ENCODE data around the gene MSH5. TPM values are rescaled to one million over a fixed set of nuclear protein-coding genes. Genes with fewer than 3 reads are reported as not detected.
A peak's percentile ranks its signal among the peaks of the same experiment; 100 is the strongest.

The MSH5 gene
- total and polyA plus RNA-seq, 2 of the 13 experiments (the other 11 are each of a cell fraction or from before 2014, with no cell fraction given) = 10.2 to 38.7 TPM

GRCh38 chr6:31764198-31764597 is 24.4 kb downstream of the MSH5 start:
- 94% methylated on average over 4 of the region's 4 CpGs for WGBS (ENCODE audit: low lambda C conversion rate)
- DNase-seq (ENCODE audit: low spot score) (no peak), FAIRE-seq (no peak), ATAC-seq (no peak)
- no peak for TF ChIP-seq ZNF629 (CRISPR knock-in tag; conservative IDR thresholded peaks at IDR 0.05)
- no peak for TF ChIP-seq RBM22 (optimal IDR thresholded peaks at IDR 0.05; ENCODE audit: low read length)
- no peak for TF ChIP-seq FOXK2 (IDR thresholded peaks at IDR 0.05)
- no peak for TF ChIP-seq IRF9 (CRISPR knock-in tag; IDR thresholded peaks at IDR 0.05; ENCODE audit: borderline replicate concordance)
- H3K79me2 ChIP-seq (ENCODE audit: insufficient read depth, low read length) = no peaks in the 10 kb centered on the region
- H3K9ac ChIP-seq (ENCODE audit: insufficient read depth, low read depth, low read length) = no peak overlapping the region
- POLR2A ChIA-PET = interaction anchor here (1.6 kb wide), 1 partner anchor 27 kb away, joined by 10 read pairs; the partner anchor contains the start of gene CLIC1
- H3K4me1 ChIP-seq (ENCODE audit: insufficient read depth, low read length) = peaks cover 47% of the 10 kb centered on the region
- BruUV-seq (replicated peaks) = no TSS peak
- no peaks in the 10 kb centered on the region for H3K9me3 ChIP-seq (ENCODE audit: low read length)
- in situ Hi-C loops (cut with HindIII; ENCODE audit: extremely low pct_ligation_motif_present, low pct_unique_long_range_greater_than_20kb) = no loop called here
- peaks cover 0 to 2% of the 10 kb centered on the region in 2 experiments; a peak in 3 of 5 replicates for H3K36me3 ChIP-seq (replicated peaks in 1 of 2; ENCODE audit: control insufficient read depth in 1 of 2, insufficient read depth in 2 of 2, low read length in 2 of 2)
- no peaks in the 10 kb centered on the region for H4K20me1 ChIP-seq (ENCODE audit: insufficient read depth, low read length)
- no peak overlapping the region for H3K4me2 ChIP-seq (ENCODE audit: low read depth, low read length)
- no peak overlapping the region for H3K4me3 ChIP-seq (replicated peaks in 1 of 3; ENCODE audit: insufficient read depth in 1 of 3, low read depth in 2 of 3, low read length in 3 of 3)
- H3K27me3 ChIP-seq (ENCODE audit: control insufficient read depth in 1 of 2, insufficient read depth in 2 of 2, low read length in 2 of 2) = no peaks in the 10 kb centered on the region
- no peak overlapping the region for H3K27ac ChIP-seq (ENCODE audit: extremely low read length, insufficient read depth, low read length)
- intact Hi-C loops (cut with micrococcal nuclease; ENCODE audit: unreplicated experiment) = no loop called here
- H2AFZ ChIP-seq (ENCODE audit: low read length) = no peak overlapping the region
- CTCF ChIA-PET (ENCODE audit: low intra/inter-chr PET ratio, low total read pairs) = no interaction called here

- ATAC-seq = no peak
- BruUV-seq (replicated peaks) = no TSS peak
- intact Hi-C loops (cut with micrococcal nuclease; ENCODE audit: unreplicated experiment) = no loop called here
- TF ChIP-seq GATA4 (IDR thresholded peaks at IDR 0.05; ENCODE audit: borderline replicate concordance, low read depth) = no peak
- no peak for TF ChIP-seq ZNF609 (CRISPR knock-in tag; IDR thresholded peaks at IDR 0.05; ENCODE audit: borderline replicate concordance)
- no peak for TF ChIP-seq CERS6 (CRISPR knock-in tag; IDR thresholded peaks at IDR 0.05)
- no peak for TF ChIP-seq RBM39 (IDR thresholded peaks at IDR 0.05; ENCODE audit: low read depth, low read length, poor library complexity, severe bottlenecking)
- TF ChIP-seq NR2F2 (IDR thresholded peaks at IDR 0.05; ENCODE audit: borderline replicate concordance, low read depth) = no peak
- no peak for TF ChIP-seq ZNF143 (CRISPR knock-in tag; IDR thresholded peaks at IDR 0.05)
- no peak for TF ChIP-seq ZNF614 (CRISPR knock-in tag; IDR thresholded peaks at IDR 0.05; ENCODE audit: borderline replicate concordance)
- TF ChIP-seq HMG20B (CRISPR knock-in tag; conservative IDR thresholded peaks at IDR 0.05) = no peak
Observed at GRCh38 chr6:31765559-31765909, 25.7 kb downstream of the MSH5 start.

More at GRCh38 chr6:31765559-31765909, 25.7 kb downstream of the MSH5 start:
- in situ Hi-C loops (cut with HindIII; ENCODE audit: extremely low pct_ligation_motif_present, low pct_unique_long_range_greater_than_20kb) = loop anchor here (5.0 kb wide), 2 partner anchors 33 to 83 kb away; partner anchors contain the start of gene LY6G5C
- ChIA-PET POLR2A (interaction anchor here (0.9 to 2.3 kb wide), 23 partner anchors 10 to 156 kb away, joined by 3 to 172 read pairs (median 7); partner anchors contain the start of genes ABHD16A, APOM, BAG6 and CLIC1), CTCF (ENCODE audit: low intra/inter-chr PET ratio, low total read pairs) (no interaction called here)
- H2AFZ ChIP-seq (ENCODE audit: low read length) = no peak overlapping the region
- H3K36me3 ChIP-seq (replicated peaks in 1 of 2; ENCODE audit: control insufficient read depth in 1 of 2, insufficient read depth in 2 of 2, low read length in 2 of 2) = peaks cover 0 to 1% of the 10 kb centered on the region in 2 experiments; a peak in 2 of 5 replicates
- peaks cover 57% of the 10 kb centered on the region for H3K4me1 ChIP-seq (ENCODE audit: insufficient read depth, low read length)
- no peaks in the 10 kb centered on the region for H3K9me3 ChIP-seq (ENCODE audit: low read length)
- H3K4me3 ChIP-seq (replicated peaks in 1 of 3; ENCODE audit: insufficient read depth in 1 of 3, low read depth in 2 of 3, low read length in 3 of 3) = peak overlapping the region; percentile 46 to 74 (median 56); a peak in 4 of 6 replicates
- FAIRE-seq = no peak
- peak overlapping the region; percentile 66 for H3K9ac ChIP-seq (ENCODE audit: insufficient read depth, low read depth, low read length)
- no peaks in the 10 kb centered on the region for H3K79me2 ChIP-seq (ENCODE audit: insufficient read depth, low read length)
- no peaks in the 10 kb centered on the region for H3K27me3 ChIP-seq (ENCODE audit: control insufficient read depth in 1 of 2, insufficient read depth in 2 of 2, low read length in 2 of 2)
- DNase-seq (ENCODE audit: low spot score) = no peak
- no peaks in the 10 kb centered on the region for H4K20me1 ChIP-seq (ENCODE audit: insufficient read depth, low read length)
- peak overlapping the region; percentile 90 for H3K4me2 ChIP-seq (ENCODE audit: low read depth, low read length)
- 88% methylated on average over 9 of the region's 9 CpGs for WGBS (ENCODE audit: low lambda C conversion rate)
- no peak overlapping the region for H3K27ac ChIP-seq (ENCODE audit: extremely low read length, insufficient read depth, low read length)

All from HepG2 (cell line).